SK-N-SH treated with all-trans-retinoic acid at 6 μM for 48 hours (cell line): ENCODE data around the gene ATP8A2.

Source experiments
- ATAC-seq: fragments of 200-7000 bp; cut with Tn5 transposase; 3 replicates; pipeline ENCODE4 v1.9.1; 2020; ENCODE audit warnings: mild to moderate bottlenecking, moderate library complexity
- BACH2 ChIP-seq: fragments of 250-450 bp; sonication (Bioruptor Pico); IDR thresholded peaks from 2 replicates; pipeline ENCODE4 v1.9.0; 2021; ENCODE audit warnings: mild to moderate bottlenecking, borderline replicate concordance
- CSDC2 ChIP-seq: fragments of 250-450 bp; sonication (Bioruptor Pico); IDR thresholded peaks from 2 replicates; pipeline ENCODE4 v1.5.0; 2020; ENCODE audit warnings: mild to moderate bottlenecking, moderate library complexity
- ESRRG ChIP-seq: fragments of 250-450 bp; sonication (Bioruptor Pico); IDR thresholded peaks from 2 replicates; pipeline ENCODE4 v1.6.1; 2021; ENCODE audit warnings: mild to moderate bottlenecking
- GLIS3 ChIP-seq: fragments of 250-450 bp; sonication (Bioruptor Pico); IDR thresholded peaks from 2 replicates; pipeline ENCODE4 v1.5.0; 2020; ENCODE audit warnings: mild to moderate bottlenecking, moderate library complexity
- OSR1 ChIP-seq: fragments of 250-450 bp; sonication (Bioruptor Pico); IDR thresholded peaks from 2 replicates; pipeline ENCODE4 v1.8.0; 2022; ENCODE audit warnings: moderate library complexity, mild to moderate bottlenecking, inconsistent platforms
- RARB ChIP-seq: fragments of 250-450 bp; sonication (Bioruptor Pico); IDR thresholded peaks from 2 replicates; pipeline ENCODE4 v1.8.0; 2021; ENCODE audit warnings: mild to moderate bottlenecking, moderate library complexity
- SNAI2 ChIP-seq: fragments of 250-450 bp; sonication (Bioruptor Pico); IDR thresholded peaks from 2 replicates; pipeline ENCODE4 v1.5.0; 2020; ENCODE audit warnings: mild to moderate bottlenecking, moderate library complexity
- TOX ChIP-seq: fragments of 250-450 bp; sonication (Bioruptor Pico); IDR thresholded peaks from 2 replicates; pipeline ENCODE4 v1.8.0; 2021; ENCODE audit warnings: mild to moderate bottlenecking, moderate library complexity, borderline replicate concordance
- ZFP3 ChIP-seq: fragments of 250-450 bp; sonication (Bioruptor Pico); IDR thresholded peaks from 2 replicates; pipeline ENCODE4 v1.5.0; 2020; ENCODE audit warnings: mild to moderate bottlenecking, moderate library complexity
- ZFP30 ChIP-seq: fragments of 450-650 bp; formaldehyde crosslinking; IDR thresholded peaks from 2 replicates; pipeline ENCODE4 v1.5.0; 2022; ENCODE audit warnings: mild to moderate bottlenecking, moderate library complexity
- ZNF565 ChIP-seq: fragments of 450-650 bp; formaldehyde crosslinking; conservative IDR thresholded peaks from 2 replicates; pipeline ENCODE4 v1.5.0; 2020; ENCODE audit warnings: low read depth, mild to moderate bottlenecking, moderate library complexity
- ZNF70 ChIP-seq: fragments of 450-650 bp; formaldehyde crosslinking; IDR thresholded peaks from 2 replicates; pipeline ENCODE4 v1.5.0; 2020; ENCODE audit warnings: mild to moderate bottlenecking, moderate library complexity
- ZNF8 ChIP-seq: fragments of 450-650 bp; formaldehyde crosslinking; IDR thresholded peaks from 2 replicates; pipeline ENCODE4 v1.5.0; 2020; ENCODE audit warnings: mild to moderate bottlenecking, moderate library complexity
- TF ChIP-seq, protein P1 (sequence below): fragments of 250-450 bp; sonication (Bioruptor Pico); IDR thresholded peaks from 2 replicates; pipeline ENCODE4 v1.5.0; 2020; ENCODE audit warnings: mild to moderate bottlenecking, moderate library complexity
- TF ChIP-seq, protein P2 (sequence below): fragments of 250-450 bp; sonication (Bioruptor Pico); IDR thresholded peaks from 2 replicates; pipeline ENCODE4 v1.8.0; 2021; ENCODE audit warnings: low read depth, mild to moderate bottlenecking, moderate library complexity, borderline replicate concordance
- TF ChIP-seq, protein P3 (sequence below): fragments of 250-450 bp; sonication (Bioruptor Pico); IDR thresholded peaks from 2 replicates; pipeline ENCODE4 v1.5.1; 2021; ENCODE audit warnings: mild to moderate bottlenecking, moderate library complexity
- TF ChIP-seq, protein P4 (sequence below): fragments of 250-450 bp; sonication (Bioruptor Pico); IDR thresholded peaks from 2 replicates; pipeline ENCODE4 v1.8.0; 2020; ENCODE audit warnings: mild to moderate bottlenecking, moderate library complexity, borderline replicate concordance

Gene ATP8A2

DNA sequence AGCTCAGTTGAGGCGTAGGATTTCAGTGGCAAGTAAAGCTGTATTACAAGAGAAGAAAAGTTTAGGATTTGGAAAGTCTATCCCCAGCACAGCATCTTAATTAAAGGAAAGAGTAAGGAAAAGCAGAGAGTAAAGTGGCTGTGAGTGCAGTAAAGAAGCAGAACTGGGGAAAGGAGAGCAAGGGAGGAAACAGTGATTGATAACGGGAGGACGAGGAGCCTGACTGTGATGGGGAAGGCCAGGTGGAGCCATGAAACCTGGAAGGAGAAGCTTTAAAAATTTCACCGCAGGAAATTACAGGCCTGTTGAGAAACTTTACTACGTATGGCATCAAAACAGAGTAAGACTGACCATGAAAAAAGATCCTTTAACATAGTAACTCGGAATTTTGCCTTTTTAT, 504.5 kb downstream of the ATP8A2 start:
- TF ChIP-seq ESRRG (CRISPR knock-in tag) (no peak), ZNF565 (CRISPR knock-in tag) (no peak), GLIS3 (CRISPR knock-in tag) (no peak)
- no peak for ATAC-seq

DNA sequence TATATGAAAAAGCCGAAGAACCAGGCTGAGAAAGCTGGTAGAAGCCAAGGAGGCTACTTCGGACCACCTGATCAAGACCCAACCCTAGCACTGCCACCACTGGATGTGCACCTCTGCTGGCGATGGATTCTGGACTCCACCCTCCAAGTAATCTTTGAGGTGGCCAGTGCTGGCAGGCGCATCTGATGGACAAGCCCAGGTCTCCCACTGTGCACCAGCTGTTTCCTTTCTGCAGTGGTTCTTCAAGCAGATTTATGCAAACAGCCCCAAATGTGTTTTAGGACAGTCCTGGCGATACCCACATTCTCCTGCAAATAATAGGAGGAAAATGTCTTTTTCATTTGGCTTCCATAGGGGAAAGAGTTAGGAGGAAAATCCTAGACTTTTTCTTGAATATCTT, 507.7 kb downstream of the ATP8A2 start:
- TF ChIP-seq, protein P1, sequence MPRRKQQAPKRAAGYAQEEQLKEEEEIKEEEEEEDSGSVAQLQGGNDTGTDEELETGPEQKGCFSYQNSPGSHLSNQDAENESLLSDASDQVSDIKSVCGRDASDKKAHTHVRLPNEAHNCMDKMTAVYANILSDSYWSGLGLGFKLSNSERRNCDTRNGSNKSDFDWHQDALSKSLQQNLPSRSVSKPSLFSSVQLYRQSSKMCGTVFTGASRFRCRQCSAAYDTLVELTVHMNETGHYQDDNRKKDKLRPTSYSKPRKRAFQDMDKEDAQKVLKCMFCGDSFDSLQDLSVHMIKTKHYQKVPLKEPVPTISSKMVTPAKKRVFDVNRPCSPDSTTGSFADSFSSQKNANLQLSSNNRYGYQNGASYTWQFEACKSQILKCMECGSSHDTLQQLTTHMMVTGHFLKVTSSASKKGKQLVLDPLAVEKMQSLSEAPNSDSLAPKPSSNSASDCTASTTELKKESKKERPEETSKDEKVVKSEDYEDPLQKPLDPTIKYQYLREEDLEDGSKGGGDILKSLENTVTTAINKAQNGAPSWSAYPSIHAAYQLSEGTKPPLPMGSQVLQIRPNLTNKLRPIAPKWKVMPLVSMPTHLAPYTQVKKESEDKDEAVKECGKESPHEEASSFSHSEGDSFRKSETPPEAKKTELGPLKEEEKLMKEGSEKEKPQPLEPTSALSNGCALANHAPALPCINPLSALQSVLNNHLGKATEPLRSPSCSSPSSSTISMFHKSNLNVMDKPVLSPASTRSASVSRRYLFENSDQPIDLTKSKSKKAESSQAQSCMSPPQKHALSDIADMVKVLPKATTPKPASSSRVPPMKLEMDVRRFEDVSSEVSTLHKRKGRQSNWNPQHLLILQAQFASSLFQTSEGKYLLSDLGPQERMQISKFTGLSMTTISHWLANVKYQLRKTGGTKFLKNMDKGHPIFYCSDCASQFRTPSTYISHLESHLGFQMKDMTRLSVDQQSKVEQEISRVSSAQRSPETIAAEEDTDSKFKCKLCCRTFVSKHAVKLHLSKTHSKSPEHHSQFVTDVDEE (CRISPR knock-in tag), result no peak
- TF ChIP-seq, protein P2, sequence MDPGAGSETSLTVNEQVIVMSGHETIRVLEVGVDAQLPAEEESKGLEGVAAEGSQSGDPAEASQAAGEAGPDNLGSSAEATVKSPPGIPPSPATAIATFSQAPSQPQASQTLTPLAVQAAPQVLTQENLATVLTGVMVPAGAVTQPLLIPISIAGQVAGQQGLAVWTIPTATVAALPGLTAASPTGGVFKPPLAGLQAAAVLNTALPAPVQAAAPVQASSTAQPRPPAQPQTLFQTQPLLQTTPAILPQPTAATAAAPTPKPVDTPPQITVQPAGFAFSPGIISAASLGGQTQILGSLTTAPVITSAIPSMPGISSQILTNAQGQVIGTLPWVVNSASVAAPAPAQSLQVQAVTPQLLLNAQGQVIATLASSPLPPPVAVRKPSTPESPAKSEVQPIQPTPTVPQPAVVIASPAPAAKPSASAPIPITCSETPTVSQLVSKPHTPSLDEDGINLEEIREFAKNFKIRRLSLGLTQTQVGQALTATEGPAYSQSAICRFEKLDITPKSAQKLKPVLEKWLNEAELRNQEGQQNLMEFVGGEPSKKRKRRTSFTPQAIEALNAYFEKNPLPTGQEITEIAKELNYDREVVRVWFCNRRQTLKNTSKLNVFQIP (CRISPR knock-in tag), result no peak
- no peak for TF ChIP-seq ZNF8 (CRISPR knock-in tag)
- no peak for TF ChIP-seq SNAI2 (CRISPR knock-in tag)
- TF ChIP-seq, protein P3, sequence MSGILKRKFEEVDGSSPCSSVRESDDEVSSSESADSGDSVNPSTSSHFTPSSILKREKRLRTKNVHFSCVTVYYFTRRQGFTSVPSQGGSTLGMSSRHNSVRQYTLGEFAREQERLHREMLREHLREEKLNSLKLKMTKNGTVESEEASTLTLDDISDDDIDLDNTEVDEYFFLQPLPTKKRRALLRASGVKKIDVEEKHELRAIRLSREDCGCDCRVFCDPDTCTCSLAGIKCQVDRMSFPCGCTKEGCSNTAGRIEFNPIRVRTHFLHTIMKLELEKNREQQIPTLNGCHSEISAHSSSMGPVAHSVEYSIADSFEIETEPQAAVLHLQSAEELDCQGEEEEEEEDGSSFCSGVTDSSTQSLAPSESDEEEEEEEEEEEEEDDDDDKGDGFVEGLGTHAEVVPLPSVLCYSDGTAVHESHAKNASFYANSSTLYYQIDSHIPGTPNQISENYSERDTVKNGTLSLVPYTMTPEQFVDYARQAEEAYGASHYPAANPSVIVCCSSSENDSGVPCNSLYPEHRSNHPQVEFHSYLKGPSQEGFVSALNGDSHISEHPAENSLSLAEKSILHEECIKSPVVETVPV (CRISPR knock-in tag), result no peak
- no peak for TF ChIP-seq ZFP30 (CRISPR knock-in tag)
- TF ChIP-seq ZNF565 (CRISPR knock-in tag), result no peak
- no peak for TF ChIP-seq CSDC2 (CRISPR knock-in tag)
- no peak for ATAC-seq

DNA sequence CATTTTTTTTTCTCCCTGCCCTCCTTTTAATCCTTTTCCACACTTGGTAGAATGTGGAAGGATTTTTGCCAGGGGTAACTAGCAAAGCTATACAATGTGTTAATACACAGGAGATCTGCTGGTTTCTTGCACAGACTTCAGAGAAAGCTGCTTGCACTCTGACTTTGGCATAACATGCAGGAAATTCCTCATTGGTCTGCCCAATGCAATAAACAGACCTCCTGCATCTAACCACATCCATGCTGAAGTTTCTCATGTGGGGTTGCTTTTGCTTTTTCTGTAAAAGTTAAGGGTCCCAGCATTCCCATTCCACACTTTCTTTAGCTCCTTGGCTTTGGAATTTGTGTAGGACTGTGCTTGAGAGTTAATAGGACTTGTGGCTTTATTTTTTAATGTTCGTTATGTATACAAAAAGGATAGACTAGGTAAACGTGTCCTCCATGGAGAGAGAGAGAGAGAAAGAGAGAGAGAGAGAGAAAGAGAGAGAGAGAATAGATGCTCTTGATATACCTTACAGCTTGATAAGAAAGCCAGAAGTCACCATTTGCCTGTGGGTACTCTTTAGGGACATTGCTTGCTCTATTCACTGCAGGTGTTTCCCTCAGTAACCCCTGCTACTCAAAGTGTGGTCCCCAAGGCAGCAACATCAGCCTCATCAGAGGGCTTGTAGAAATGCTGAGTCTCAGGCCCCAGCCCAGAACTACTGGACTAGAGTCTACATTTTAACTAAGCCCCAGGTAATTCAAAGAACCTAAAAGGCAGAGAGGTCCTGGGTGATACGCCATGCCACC, 509.6 kb downstream of the ATP8A2 start:
- no peak for ATAC-seq
- TF ChIP-seq, protein P2 (CRISPR knock-in tag), result no peak
- no peak for TF ChIP-seq RARB (CRISPR knock-in tag)
- TF ChIP-seq ZFP3, result no peak
- TF ChIP-seq, protein P1 (CRISPR knock-in tag), result no peak
- no peak for TF ChIP-seq TOX (CRISPR knock-in tag)
- no peak for TF ChIP-seq BACH2
- no peak for TF ChIP-seq ESRRG (CRISPR knock-in tag)
- TF ChIP-seq, protein P4, sequence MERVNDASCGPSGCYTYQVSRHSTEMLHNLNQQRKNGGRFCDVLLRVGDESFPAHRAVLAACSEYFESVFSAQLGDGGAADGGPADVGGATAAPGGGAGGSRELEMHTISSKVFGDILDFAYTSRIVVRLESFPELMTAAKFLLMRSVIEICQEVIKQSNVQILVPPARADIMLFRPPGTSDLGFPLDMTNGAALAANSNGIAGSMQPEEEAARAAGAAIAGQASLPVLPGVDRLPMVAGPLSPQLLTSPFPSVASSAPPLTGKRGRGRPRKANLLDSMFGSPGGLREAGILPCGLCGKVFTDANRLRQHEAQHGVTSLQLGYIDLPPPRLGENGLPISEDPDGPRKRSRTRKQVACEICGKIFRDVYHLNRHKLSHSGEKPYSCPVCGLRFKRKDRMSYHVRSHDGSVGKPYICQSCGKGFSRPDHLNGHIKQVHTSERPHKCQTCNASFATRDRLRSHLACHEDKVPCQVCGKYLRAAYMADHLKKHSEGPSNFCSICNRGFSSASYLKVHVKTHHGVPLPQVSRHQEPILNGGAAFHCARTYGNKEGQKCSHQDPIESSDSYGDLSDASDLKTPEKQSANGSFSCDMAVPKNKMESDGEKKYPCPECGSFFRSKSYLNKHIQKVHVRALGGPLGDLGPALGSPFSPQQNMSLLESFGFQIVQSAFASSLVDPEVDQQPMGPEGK, result no peak
- TF ChIP-seq ZFP30 (CRISPR knock-in tag), result no peak
- TF ChIP-seq OSR1, result no peak
- no peak for TF ChIP-seq ZNF70
- TF ChIP-seq GLIS3 (CRISPR knock-in tag), result no peak
- no peak for TF ChIP-seq CSDC2 (CRISPR knock-in tag)
- TF ChIP-seq, all 23 proteins: peak for 0
